WTC11 (cell line): ENCODE measurements around the gene ELFN1.

Experiments
- FOXJ3 ChIP-seq: sonication (generic); formaldehyde crosslinking; IDR thresholded peaks from 2 replicates; pipeline ENCODE4 v1.9.0; 2021; ENCODE audit warnings: missing genetic modification reagents, mild to moderate bottlenecking, borderline replicate concordance
- USF2 ChIP-seq: sonication (generic); formaldehyde crosslinking; IDR thresholded peaks from 2 replicates; pipeline ENCODE4 v1.8.1; 2023; ENCODE audit warnings: mild to moderate bottlenecking, missing genetic modification reagents, moderate library complexity

DNA sequence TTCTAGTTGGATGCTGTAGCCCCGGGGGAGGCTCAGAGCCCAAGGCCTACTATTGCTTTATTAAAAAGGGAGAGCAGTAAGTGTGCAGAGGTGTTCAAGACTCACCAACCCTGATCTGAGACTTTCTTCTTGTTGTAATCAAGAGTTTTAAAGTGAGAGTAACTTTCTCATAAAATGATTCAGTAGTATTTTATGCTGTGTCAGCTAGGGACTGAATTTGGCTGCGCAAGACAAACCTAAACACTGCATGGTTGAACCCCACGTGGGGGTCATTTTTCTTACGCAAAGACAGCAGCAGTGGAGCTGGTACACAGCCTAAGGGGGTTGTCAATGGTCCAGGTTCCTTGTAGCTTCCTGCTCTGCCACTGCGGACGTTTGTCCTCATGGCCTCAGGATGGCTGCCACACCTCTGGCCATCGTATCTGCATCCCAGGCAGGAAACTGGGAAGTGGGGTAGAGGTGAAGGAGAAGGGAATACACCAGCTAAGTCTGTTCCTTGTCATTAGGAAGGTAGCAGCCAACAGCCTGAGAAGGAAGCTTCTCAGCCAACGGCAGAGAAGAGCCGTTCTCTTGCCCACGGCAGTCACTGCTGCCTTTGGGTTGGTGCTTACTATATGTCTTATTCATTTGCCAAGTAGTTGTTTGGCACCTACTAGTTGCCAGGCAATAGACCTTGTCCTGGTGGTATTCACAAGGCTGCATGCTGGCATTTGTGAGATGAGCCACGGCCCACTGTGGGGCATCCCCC is 44.7 kb downstream of the ELFN1 start:
- no peak for TF ChIP-seq FOXJ3 (CRISPR knock-in tag)
- TF ChIP-seq USF2 (CRISPR knock-in tag): no peak
